Epidermal melanocyte (primary cell): ENCODE measurements around the gene FOXL2.
A peak's percentile ranks its signal among the peaks of the same experiment; 100 is the strongest.

Experiments used
- DNase-seq: peaks from one replicate; pipeline ENCODE4 v3.0.0; 2011; ENCODE audit warnings: low spot score; ENCODE audit not compliant: insufficient read length

Gene FOXL2

GRCh38 chr3:138945709-138946662, 951 bp downstream of the FOXL2 start:
- no peak for DNase-seq

GRCh38 chr3:138944929-138945708, 1.8 kb downstream of the FOXL2 start:
- no peak for DNase-seq

- no peak for DNase-seq
These were observed 2.3 kb downstream of the FOXL2 start for GRCh38 chr3:138944654-138944928.

GRCh38 chr3:138943724-138944653, 2.9 kb downstream of the FOXL2 start:
- DNase-seq: no peak

GRCh38 chr3:138942861-138943623, 3.9 kb downstream of the FOXL2 start:
- DNase-seq: no peak

- DNase-seq: no peak
These were observed 4.7 kb downstream of the FOXL2 start for GRCh38 chr3:138942271-138942670.

GRCh38 chr3:138941259-138941885, 5.6 kb downstream of the FOXL2 start:
- no peak for DNase-seq

GRCh38 chr3:138940446-138940845, 6.5 kb downstream of the FOXL2 start:
- no peak for DNase-seq

- no peak for DNase-seq
These were observed 7.2 kb downstream of the FOXL2 start for GRCh38 chr3:138939561-138940241.

GRCh38 chr3:138938877-138939560, 7.9 kb downstream of the FOXL2 start:
- no peak for DNase-seq

GRCh38 chr3:138938056-138938876, 8.7 kb downstream of the FOXL2 start:
- DNase-seq: no peak

GRCh38 chr3:138937690-138938055, 9.3 kb downstream of the FOXL2 start:
- no peak for DNase-seq

GRCh38 chr3:138936741-138937689, 9.9 kb downstream of the FOXL2 start:
- no peak for DNase-seq

- peak; percentile 81 for DNase-seq
These were observed 10.8 kb downstream of the FOXL2 start for GRCh38 chr3:138935863-138936740.

- no peak for DNase-seq
These were observed 11.5 kb downstream of the FOXL2 start for GRCh38 chr3:138935505-138935862.

GRCh38 chr3:138933981-138934691, 12.8 kb downstream of the FOXL2 start:
- no peak for DNase-seq
